Astrocyte (in vitro differentiated cells and primary cell): ENCODE results near the gene EFNB2. TPM values are rescaled to one million over a fixed set of nuclear protein-coding genes. Genes with fewer than 3 reads are reported as not detected.
A peak's percentile ranks its signal among the peaks of the same experiment; 100 is the strongest.

Experiments
- DNase-seq: peaks from one replicate; pipeline ENCODE4 v3.0.0-alpha.2; 2010; ENCODE audit warnings: low read depth
- FAIRE-seq: peaks from 2 replicates; lab custom pipeline; 2011; peaks lifted over from hg19 to GRCh38; lab: Jason Lieb, UNC
- H2AFZ ChIP-seq: 2 replicates; pipeline ENCODE4 v1.6.0; 2012; ENCODE audit warnings: low read depth, low read length, inconsistent platforms
- H3K27ac ChIP-seq: 2 replicates; pipeline ENCODE4 v1.5.1; 2011; ENCODE audit warnings: low read depth, low read length, inconsistent platforms
- H3K27me3 ChIP-seq: 2 replicates; pipeline ENCODE4 v1.6.0; 2011; ENCODE audit warnings: low read length, inconsistent platforms; ENCODE audit not compliant: insufficient read depth
- H3K36me3 ChIP-seq: 2 replicates; pipeline ENCODE4 v1.5.1; 2011; ENCODE audit warnings: low read length, inconsistent platforms; ENCODE audit not compliant: insufficient read depth
- H3K4me1 ChIP-seq: 2 replicates; pipeline ENCODE4 v1.5.1; 2011; ENCODE audit warnings: low read length, inconsistent platforms; ENCODE audit not compliant: insufficient read depth
- H3K4me2 ChIP-seq: 2 replicates; pipeline ENCODE4 v1.6.0; 2012; ENCODE audit warnings: low read length, inconsistent platforms
- H3K4me3 ChIP-seq: 2 replicates; pipeline ENCODE4 v1.5.1; 2011; ENCODE audit warnings: low read depth, mild to moderate bottlenecking, low read length, inconsistent platforms; ENCODE audit not compliant: insufficient read depth
- H3K79me2 ChIP-seq: 2 replicates; pipeline ENCODE4 v1.6.0; 2012; ENCODE audit warnings: mild to moderate bottlenecking, low read length, inconsistent platforms; ENCODE audit not compliant: insufficient read depth
- H3K9ac ChIP-seq: 2 replicates; pipeline ENCODE4 v1.6.0; 2012; ENCODE audit warnings: mild to moderate bottlenecking, low read length, inconsistent platforms
- H3K9me3 ChIP-seq: 2 replicates; pipeline ENCODE4 v1.5.1; 2012; ENCODE audit warnings: low read depth, mild to moderate bottlenecking, low read length, inconsistent platforms; ENCODE audit not compliant: insufficient read depth
- H4K20me1 ChIP-seq: 2 replicates; pipeline ENCODE4 v1.6.0; 2012; ENCODE audit warnings: low read length, inconsistent platforms; ENCODE audit not compliant: insufficient read depth
- H3K27ac Mint-ChIP-seq: one replicate; pipeline ENCODE4 v1.8.0; 2021; ENCODE audit warnings: mild to moderate bottlenecking, mixed read lengths; ENCODE audit not compliant: unreplicated experiment
- H3K27me3 Mint-ChIP-seq: one replicate; pipeline ENCODE4 v1.8.0; 2021; ENCODE audit warnings: low read depth, mixed read lengths; ENCODE audit not compliant: unreplicated experiment
- H3K36me3 Mint-ChIP-seq: one replicate; pipeline ENCODE4 v1.8.0; 2021; ENCODE audit warnings: low read depth, mixed read lengths; ENCODE audit not compliant: unreplicated experiment
- H3K4me1 Mint-ChIP-seq: one replicate; pipeline ENCODE4 v1.8.0; 2021; ENCODE audit warnings: low read depth, mixed read lengths; ENCODE audit not compliant: unreplicated experiment
- H3K4me3 Mint-ChIP-seq: one replicate; pipeline ENCODE4 v1.8.0; 2021; ENCODE audit warnings: mild to moderate bottlenecking, moderate library complexity, mixed read lengths; ENCODE audit not compliant: unreplicated experiment
- H3K9me3 Mint-ChIP-seq: one replicate; pipeline ENCODE4 v1.8.0; 2021; ENCODE audit warnings: mild to moderate bottlenecking, mixed read lengths; ENCODE audit not compliant: unreplicated experiment
- EZH2 ChIP-seq: IDR thresholded peaks from 2 replicates; pipeline ENCODE4 v1.6.1; 2012; ENCODE audit warnings: mild to moderate bottlenecking, low read length, inconsistent platforms; ENCODE audit not compliant: insufficient read depth
- total RNA-seq: library from RNA; stranded (reverse); gene quantifications from 2 replicates; pipeline ENCODE4 v1.2.1, GENCODE V29; 2021
- TF ChIP-seq, protein P1 (sequence below): IDR thresholded peaks from 2 replicates; pipeline ENCODE4 v1.5.1; 2011; ENCODE audit warnings: low read depth, mild to moderate bottlenecking, inconsistent platforms, low read length, moderate library complexity; ENCODE audit not compliant: insufficient read depth

EFNB2 gene
- total RNA-seq, 1 donor from 2014 or later, result 93.2 TPM

DNA sequence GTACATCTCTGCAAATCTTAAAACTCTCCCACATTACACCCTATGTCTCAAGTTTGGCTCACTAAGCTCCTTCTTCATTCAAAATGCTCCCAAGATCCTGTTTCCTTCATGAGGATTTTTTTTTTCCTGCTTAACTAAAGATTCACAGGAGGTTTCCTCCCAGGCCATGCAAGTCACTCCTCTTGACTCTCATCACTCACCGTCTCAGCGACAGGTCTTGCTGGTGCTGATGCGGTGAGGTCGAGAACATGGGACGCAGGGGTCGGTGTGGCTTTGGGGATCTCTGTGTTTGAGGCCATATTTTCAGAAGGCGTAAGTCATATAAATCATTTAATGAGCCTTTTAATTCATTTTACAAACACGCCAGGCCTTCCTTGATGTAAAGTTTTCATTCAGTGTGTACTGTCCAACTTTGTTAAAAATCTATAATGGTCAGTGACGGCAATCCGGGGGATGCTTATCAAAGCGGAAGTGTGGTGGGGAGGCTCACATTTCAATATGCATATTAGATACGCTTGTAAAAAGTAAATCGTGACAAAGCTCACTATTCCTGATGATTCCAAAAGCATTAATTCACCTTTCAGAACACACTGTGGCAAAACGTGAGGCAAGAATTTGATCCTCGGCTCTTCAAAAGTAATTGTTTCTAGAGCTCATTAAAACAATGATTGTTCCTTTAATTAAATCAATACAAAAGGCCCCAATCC is 20.4 kb downstream of the EFNB2 start:
- H3K4me1 ChIP-seq, result peaks cover 30% of the 10 kb centered on the region
- peak overlapping the region; percentile 32 for H3K4me2 ChIP-seq
- H3K4me3 ChIP-seq, result no peak overlapping the region
- TF ChIP-seq, protein P1, sequence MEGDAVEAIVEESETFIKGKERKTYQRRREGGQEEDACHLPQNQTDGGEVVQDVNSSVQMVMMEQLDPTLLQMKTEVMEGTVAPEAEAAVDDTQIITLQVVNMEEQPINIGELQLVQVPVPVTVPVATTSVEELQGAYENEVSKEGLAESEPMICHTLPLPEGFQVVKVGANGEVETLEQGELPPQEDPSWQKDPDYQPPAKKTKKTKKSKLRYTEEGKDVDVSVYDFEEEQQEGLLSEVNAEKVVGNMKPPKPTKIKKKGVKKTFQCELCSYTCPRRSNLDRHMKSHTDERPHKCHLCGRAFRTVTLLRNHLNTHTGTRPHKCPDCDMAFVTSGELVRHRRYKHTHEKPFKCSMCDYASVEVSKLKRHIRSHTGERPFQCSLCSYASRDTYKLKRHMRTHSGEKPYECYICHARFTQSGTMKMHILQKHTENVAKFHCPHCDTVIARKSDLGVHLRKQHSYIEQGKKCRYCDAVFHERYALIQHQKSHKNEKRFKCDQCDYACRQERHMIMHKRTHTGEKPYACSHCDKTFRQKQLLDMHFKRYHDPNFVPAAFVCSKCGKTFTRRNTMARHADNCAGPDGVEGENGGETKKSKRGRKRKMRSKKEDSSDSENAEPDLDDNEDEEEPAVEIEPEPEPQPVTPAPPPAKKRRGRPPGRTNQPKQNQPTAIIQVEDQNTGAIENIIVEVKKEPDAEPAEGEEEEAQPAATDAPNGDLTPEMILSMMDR, result no peak
- TF ChIP-seq EZH2, result no peak
- no peaks in the 10 kb centered on the region for H3K9me3 Mint-ChIP-seq
- H3K9me3 ChIP-seq, result no peaks in the 10 kb centered on the region
- peaks cover 4% of the 10 kb centered on the region for H3K36me3 ChIP-seq
- FAIRE-seq (no peak), DNase-seq (no peak)
- H3K27ac ChIP-seq, result peak overlapping the region; percentile 32
- peak overlapping the region; percentile 4 for H3K9ac ChIP-seq
- peaks cover 8% of the 10 kb centered on the region for H3K36me3 Mint-ChIP-seq
- H3K4me3 Mint-ChIP-seq, result no peak overlapping the region
- peaks cover 99% of the 10 kb centered on the region for H3K79me2 ChIP-seq
- H2AFZ ChIP-seq, result no peak overlapping the region
- H3K27me3 ChIP-seq, result no peaks in the 10 kb centered on the region
- H3K27me3 Mint-ChIP-seq, result no peaks in the 10 kb centered on the region
- H3K27ac Mint-ChIP-seq, result peak overlapping the region; percentile 4
- peaks cover 12% of the 10 kb centered on the region for H4K20me1 ChIP-seq
- peaks cover 45% of the 10 kb centered on the region for H3K4me1 Mint-ChIP-seq

DNA sequence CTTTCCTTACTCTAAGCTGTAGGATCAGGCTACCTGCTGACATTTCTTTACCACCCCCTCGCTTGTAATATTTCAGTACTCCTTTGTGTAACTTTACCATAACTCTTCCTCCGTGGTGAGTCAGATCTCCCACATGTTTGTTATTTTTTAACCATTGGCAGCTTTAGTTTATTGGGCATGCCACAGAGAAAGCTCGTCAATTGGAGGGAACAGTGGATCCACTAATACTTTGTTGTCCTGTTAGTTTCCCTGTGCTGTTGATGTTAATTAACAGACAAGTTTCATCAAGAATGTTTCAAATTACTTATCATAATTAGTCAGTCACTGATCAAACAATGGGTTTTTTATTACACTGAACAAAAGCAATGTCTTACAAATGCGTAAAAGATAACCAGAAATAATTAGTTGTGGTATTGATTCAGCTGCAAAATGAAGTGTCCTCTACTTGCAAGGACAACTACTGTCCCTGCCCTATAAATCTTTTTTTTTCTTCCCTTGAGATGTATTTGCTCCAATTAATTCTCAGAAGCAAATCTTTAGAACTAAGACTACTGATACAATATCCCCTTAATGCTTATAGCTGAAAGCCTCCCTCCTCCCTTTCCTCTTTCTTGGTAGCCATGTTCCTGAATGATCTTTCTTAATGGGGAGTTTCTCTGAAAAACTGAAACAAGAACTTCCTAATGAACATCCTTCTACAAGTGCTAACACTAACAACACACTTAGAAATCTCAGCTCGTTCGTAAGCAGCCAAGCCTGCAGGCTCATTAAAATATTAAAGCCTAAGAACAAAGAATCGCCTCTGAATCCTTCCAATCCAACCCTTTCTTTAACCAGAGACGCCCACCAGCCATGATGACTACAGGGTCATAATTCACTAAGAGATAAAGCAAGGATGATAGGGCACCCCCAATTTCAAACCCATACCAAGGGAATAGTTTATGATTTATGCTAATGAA is 22.2 kb downstream of the EFNB2 start:
- Mint-ChIP-seq H3K9me3 (no peaks in the 10 kb centered on the region), H3K27me3 (no peaks in the 10 kb centered on the region), H3K4me1 (peaks cover 44% of the 10 kb centered on the region), H3K27ac (peak overlapping the region; percentile 92), H3K4me3 (peak overlapping the region; percentile 66), H3K36me3 (peaks cover 10% of the 10 kb centered on the region)
- Histone ChIP-seq H3K9me3 (no peaks in the 10 kb centered on the region), H3K79me2 (peaks cover 99% of the 10 kb centered on the region), H3K4me2 (peak overlapping the region; percentile 59), H3K27me3 (no peaks in the 10 kb centered on the region), H3K4me3 (no peak overlapping the region), H3K9ac (peak overlapping the region; percentile 24), H4K20me1 (peaks cover 6% of the 10 kb centered on the region), H2AFZ (no peak overlapping the region), H3K27ac (peak overlapping the region; percentile 60), H3K36me3 (peaks cover 11% of the 10 kb centered on the region), H3K4me1 (peaks cover 41% of the 10 kb centered on the region)
- TF ChIP-seq, protein P1, result no peak
- no peak for TF ChIP-seq EZH2
- FAIRE-seq (peak; percentile 60), DNase-seq (peak; percentile 73)
